Transverse colon (tissue), 4 donors: ENCODE measurements around the gene ATP6V0D1. TPM values are rescaled to one million over a fixed set of nuclear protein-coding genes. Genes with fewer than 3 reads are reported as not detected.
A peak's percentile ranks its signal among the peaks of the same experiment; 100 is the strongest.

Experiments
- DNase-seq: peaks from one replicate; pipeline ENCODE4 v3.0.0-alpha.2; 2019
- H3K27ac ChIP-seq, 4 donors: fragments of 200-600 bp; sonication (generic); 2 replicates each; pipeline ENCODE4 v1.5.1; 2016 to 2018; ENCODE audit warnings: inconsistent platforms in 4 of 4
- H3K27me3 ChIP-seq: fragments of 200-600 bp; sonication (generic); 2 replicates; pipeline ENCODE4 v1.5.1; 2017; ENCODE audit warnings: inconsistent platforms
- H3K36me3 ChIP-seq, 4 donors: fragments of 200-600 bp; sonication (generic); 2 replicates each; pipeline ENCODE4 v1.5.1; 2017 to 2019; ENCODE audit warnings: inconsistent platforms in 4 of 4
- H3K4me1 ChIP-seq, 4 donors: fragments of 200-600 bp; sonication (generic); 2 replicates each; pipeline ENCODE4 v1.5.1; 2017 to 2020; ENCODE audit warnings: inconsistent platforms in 4 of 4
- H3K4me3 ChIP-seq, 4 donors: fragments of 200-600 bp; sonication (generic); 1 replicate in 1 of 4; 2 replicates in 3 of 4; pipeline versions ENCODE4 v1.5.1 to v1.6.1; 2017 to 2019; ENCODE audit warnings: inconsistent platforms in 4 of 4
- H3K9me3 ChIP-seq, 2 donors: fragments of 200-600 bp; sonication (generic); 2 replicates each; pipeline ENCODE4 v1.5.1; 2017 to 2019; ENCODE audit warnings: inconsistent platforms in 2 of 2
- CTCF ChIP-seq, 5 experiments: fragments of 200-600 bp in 3 of 5; fragments of 450-650 bp in 2 of 5; sonication (generic) in 3 of 5; IDR thresholded peaks; 1 replicate in 2 of 5; 2 replicates in 3 of 5; pipeline ENCODE4 v1.5.1; 2016 to 2017; ENCODE audit warnings: antibody characterized with exemption in 5 of 5, inconsistent platforms in 3 of 5, mild to moderate bottlenecking in 2 of 5, moderate library complexity in 1 of 5
- EP300 ChIP-seq: sonication (generic); formaldehyde crosslinking; IDR thresholded peaks from one replicate; pipeline ENCODE4 v1.6.1; 2017; ENCODE audit warnings: antibody characterized with exemption, low read depth
- POLR2A ChIP-seq: fragments of 450-650 bp; IDR thresholded peaks from one replicate; pipeline ENCODE4 v1.6.1; 2016; ENCODE audit warnings: antibody characterized with exemption, mild to moderate bottlenecking, moderate library complexity
- POLR2AphosphoS5 ChIP-seq, 3 donors: sonication (generic); formaldehyde crosslinking; IDR thresholded peaks; one replicate each; pipeline ENCODE4 v1.6.1; 2016; ENCODE audit warnings: antibody characterized with exemption in 3 of 3
- WGBS, 2 donors: methylation state at CpG; one replicate each; pipeline ENCODE4 v1.1.5; 2018; ENCODE audit warnings: low coverage in 1 of 2; 5-methylcytosine and 5-hydroxymethylcytosine counted together
- in situ Hi-C, 4 donors: fragments of 200-750 bp; cut with MboI; loops; one replicate each; pipeline versions ENCODE4 v1.15.0 to v1.15.1; 2017; ENCODE audit warnings: low sequenced_read_pairs in 3 of 4, low pct_ligation_motif_present in 1 of 4, low pct_unique_long_range_greater_than_20kb in 1 of 4
- intact Hi-C: fragments of 100-400 bp; cut with DNase I; formaldehyde crosslinking; loops from one replicate; pipeline ENCODE4 v1.15.1; 2023; ENCODE audit warnings: low total_unique reads
- total RNA-seq, 4 donors: library from RNA; depleted of rRNA; stranded (reverse); fragments of >200 nt; gene quantifications; one replicate each; pipeline ENCODE4 v1.1.0, GENCODE V29; 2016

Gene ATP6V0D1
- total RNA-seq, 4 donors from 2014 or later, result 218 to 457 (median 386) TPM

GRCh38 chr16:67411339-67411738 is 69.6 kb downstream of the ATP6V0D1 start:
- H3K4me1 ChIP-seq, result peaks cover 6 to 28% (median 14%) of the 10 kb centered on the region in 4 donors
- H3K27ac ChIP-seq, result no peak overlapping the region
- intact Hi-C loops, result no loop called here
- H3K27me3 ChIP-seq, result no peaks in the 10 kb centered on the region
- no peak for DNase-seq
- no peak overlapping the region for H3K4me3 ChIP-seq
- TF ChIP-seq POLR2A, result no peak
- no peak for TF ChIP-seq EP300
- no peak for TF ChIP-seq POLR2AphosphoS5 (IDR thresholded peaks at IDR 0.05)
- no peak for TF ChIP-seq CTCF (IDR thresholded peaks at IDR 0.05)
- in situ Hi-C loops, result no loop called here
- no peaks in the 10 kb centered on the region for H3K36me3 ChIP-seq
- no peaks in the 10 kb centered on the region for H3K9me3 ChIP-seq
- 80% methylated on average over 2 to 3 of the region's 3 CpGs for WGBS, 2 donors

GRCh38 chr16:67409631-67410030 is 71.3 kb downstream of the ATP6V0D1 start:
- Histone ChIP-seq H3K9me3 (no peaks in the 10 kb centered on the region), H3K4me3 (no peak overlapping the region), H3K4me1 (peaks cover 4 to 21% (median 9%) of the 10 kb centered on the region in 4 donors), H3K27ac (no peak overlapping the region), H3K27me3 (no peaks in the 10 kb centered on the region), H3K36me3 (no peaks in the 10 kb centered on the region)
- DNase-seq, result no peak
- in situ Hi-C loops (no loop called here), intact Hi-C loops (no loop called here)
- TF ChIP-seq EP300, result no peak
- 92% methylated on average over 9 of the region's 9 CpGs; no CpG with 5 or more reads in 1 of the 2 donors for WGBS, 2 donors

- no peaks in the 10 kb centered on the region for H3K36me3 ChIP-seq
- no peaks in the 10 kb centered on the region for H3K27me3 ChIP-seq
- TF ChIP-seq POLR2A (no peak), EP300 (no peak), POLR2AphosphoS5 (IDR thresholded peaks at IDR 0.05) (no peak), CTCF (IDR thresholded peaks at IDR 0.05) (no peak)
- WGBS, 2 donors, result 55 to 84% methylated on average over 2 to 6 of the region's 6 CpGs
- no peak for DNase-seq
- no peaks in the 10 kb centered on the region for H3K9me3 ChIP-seq
- intact Hi-C loops, result no loop called here
- H3K4me3 ChIP-seq, result no peak overlapping the region
- peaks cover 5 to 24% (median 12%) of the 10 kb centered on the region in 4 donors for H3K4me1 ChIP-seq
- in situ Hi-C loops, result no loop called here
- no peak overlapping the region for H3K27ac ChIP-seq
Observed at GRCh38 chr16:67407788-67408452, 73.0 kb downstream of the ATP6V0D1 start.

- intact Hi-C loops (no loop called here), in situ Hi-C loops (no loop called here)
- peak overlapping the region; percentile 12 to 81 (median 47) for H3K27ac ChIP-seq
- peaks cover 5 to 24% (median 12%) of the 10 kb centered on the region in 4 donors for H3K4me1 ChIP-seq
- no peaks in the 10 kb centered on the region for H3K9me3 ChIP-seq
- 90% methylated on average over 7 of the region's 7 CpGs; no CpG with 5 or more reads in 1 of the 2 donors for WGBS, 2 donors
- no peak for DNase-seq
- no peak overlapping the region for H3K4me3 ChIP-seq
- no peaks in the 10 kb centered on the region for H3K27me3 ChIP-seq
- no peaks in the 10 kb centered on the region for H3K36me3 ChIP-seq
- TF ChIP-seq POLR2AphosphoS5 (IDR thresholded peaks at IDR 0.05) (no peak), POLR2A (no peak), EP300 (no peak), CTCF (IDR thresholded peaks at IDR 0.05) (no peak)
Observed at GRCh38 chr16:67407176-67407787, 73.7 kb downstream of the ATP6V0D1 start.
